Body of pancreas (tissue), 4 donors: ENCODE data around the gene SMTNL2.

Experiments used
- CTCF ChIP-seq, 7 experiments: fragments of 450-650 bp in 4 of 7; fragments of 200-600 bp in 3 of 7; sonication (generic) in 3 of 7; IDR thresholded peaks; one replicate each; pipeline ENCODE4 v1.5.1; 2016 to 2019; ENCODE audit warnings: antibody characterized with exemption in 7 of 7
- POLR2A ChIP-seq, 3 donors: fragments of 450-650 bp; IDR thresholded peaks; one replicate each; pipeline ENCODE4 v1.6.1; 2016; ENCODE audit warnings: antibody characterized with exemption in 3 of 3, mild to moderate bottlenecking in 2 of 3

GRCh38 chr17:4577386-4577993 lies 6.8 kb upstream of the SMTNL2 start:
- TF ChIP-seq CTCF (IDR thresholded peaks at IDR 0.05) = no peak
- TF ChIP-seq POLR2A (IDR thresholded peaks at IDR 0.05) = no peak
